Caco-2 (cell line): ENCODE data around the gene ITGAD. TPM values are rescaled to one million over a fixed set of nuclear protein-coding genes. Genes with fewer than 3 reads are reported as not detected.

Experiments used
- BruUV-seq: library from RNA; stranded (reverse); fragments of 400-500 nt; replicated peaks from 2 replicates; lab custom pipeline; 2021; lab: Mats Ljungman, UMichigan
- CTCF ChIA-PET: fragments of 300-600 bp; sonication (Branson Sonifier 250); formaldehyde crosslinking; loops from one replicate; lab custom pipeline; 2022; ENCODE audit warnings: antibody characterized with exemption; lab: Charles Lee
- POLR2A ChIA-PET: fragments of 300-600 bp; sonication (Branson Sonifier 250); formaldehyde crosslinking; loops from one replicate; lab custom pipeline; 2022; ENCODE audit warnings: antibody characterized with exemption; lab: Charles Lee
- DNase-seq, 2 experiments: peaks; one replicate each; pipeline versions ENCODE4 v3.0.0 to v3.0.0-alpha.2; 2020 to 2022
- H3K27me3 ChIP-seq: replicated peaks from 2 replicates; pipeline ENCODE4 v1.6.0; 2011; ENCODE audit warnings: low read length; ENCODE audit not compliant: control insufficient read depth, insufficient read depth
- H3K36me3 ChIP-seq: 2 replicates; pipeline ENCODE4 v1.5.1; 2011; ENCODE audit warnings: low read length; ENCODE audit not compliant: control insufficient read depth, insufficient read depth
- H3K4me1 ChIP-seq: fragments of 250-450 bp; sonication (Bioruptor Pico); 2 replicates; pipeline ENCODE4 v1.5.1; 2020; ENCODE audit warnings: mild to moderate bottlenecking
- H3K4me3 ChIP-seq: 2 replicates; pipeline ENCODE4 v1.5.1; 2011; ENCODE audit warnings: low read depth, mild to moderate bottlenecking, control low read depth, low read length
- H3K9me3 ChIP-seq: fragments of 250-450 bp; sonication (Bioruptor Pico); 2 replicates; pipeline ENCODE4 v1.5.1; 2020; ENCODE audit warnings: mild to moderate bottlenecking, moderate library complexity
- H3K27ac Mint-ChIP-seq: one replicate; pipeline ENCODE4 v1.8.0; 2022; ENCODE audit warnings: mixed read lengths; ENCODE audit not compliant: unreplicated experiment
- H3K27me3 Mint-ChIP-seq: one replicate; pipeline ENCODE4 v1.8.0; 2022; ENCODE audit warnings: mixed read lengths; ENCODE audit not compliant: insufficient read depth, unreplicated experiment
- H3K36me3 Mint-ChIP-seq: one replicate; pipeline ENCODE4 v1.8.0; 2022; ENCODE audit warnings: mild to moderate bottlenecking, mixed read lengths; ENCODE audit not compliant: insufficient read depth, unreplicated experiment
- H3K4me1 Mint-ChIP-seq: one replicate; pipeline ENCODE4 v1.8.0; 2022; ENCODE audit warnings: low read depth, mixed read lengths; ENCODE audit not compliant: unreplicated experiment
- H3K4me3 Mint-ChIP-seq: one replicate; pipeline ENCODE4 v1.8.0; 2022; ENCODE audit warnings: mild to moderate bottlenecking, moderate library complexity, mixed read lengths; ENCODE audit not compliant: unreplicated experiment
- H3K9me3 Mint-ChIP-seq: one replicate; pipeline ENCODE4 v1.8.0; 2022; ENCODE audit warnings: mixed read lengths; ENCODE audit not compliant: unreplicated experiment
- intact Hi-C: fragments of 100-400 bp; cut with micrococcal nuclease; formaldehyde crosslinking; loops from one replicate; pipeline ENCODE4 v1.10.0; 2022; ENCODE audit not compliant: unreplicated experiment
- total RNA-seq: library from RNA; stranded (reverse); gene quantifications from 2 replicates; pipeline ENCODE4 v1.2.3, GENCODE V29; 2022
- TF ChIP-seq, protein P1 (sequence below), 2 experiments: fragments of 200-600 bp in 1 of 2; IDR thresholded peaks; 1 replicate in 1 of 2; 2 replicates in 1 of 2; pipeline versions ENCODE4 v1.5.1 to v1.8.0; 2011 to 2022; ENCODE audit warnings: antibody characterized with exemption in 1 of 2, control low read depth in 1 of 2, inconsistent platforms in 1 of 2, low read depth in 1 of 2, low read length in 1 of 2, mild to moderate bottlenecking in 1 of 2, moderate library complexity in 1 of 2; ENCODE audit not compliant: insufficient read depth in 1 of 2, severe bottlenecking in 1 of 2, unreplicated experiment in 1 of 2

ITGAD gene
- total RNA-seq, 1 experiment from 2014 or later, result not detected

DNA sequence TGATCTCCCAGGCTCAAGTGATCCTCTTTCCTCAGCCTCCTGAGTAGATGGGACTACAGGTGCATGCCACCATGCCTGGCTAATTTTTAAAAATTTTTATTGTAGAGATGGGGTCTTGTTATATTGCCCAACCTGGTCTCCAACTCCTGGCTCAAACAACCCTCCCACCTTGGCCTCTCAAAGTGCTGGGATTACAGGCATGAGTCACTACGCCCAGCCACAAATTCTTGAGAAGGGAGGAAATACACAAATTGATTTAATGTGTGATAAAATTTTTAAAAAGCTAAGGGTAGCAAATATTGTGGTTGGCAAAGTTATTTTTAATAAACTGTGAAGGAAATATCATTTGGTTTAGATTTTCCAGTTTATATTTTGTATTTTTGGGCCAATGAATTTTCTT is 9.6 kb downstream of the ITGAD start:
- no peak for DNase-seq
- no peaks in the 10 kb centered on the region for H3K27me3 Mint-ChIP-seq
- H3K4me3 ChIP-seq, result no peak overlapping the region

DNA sequence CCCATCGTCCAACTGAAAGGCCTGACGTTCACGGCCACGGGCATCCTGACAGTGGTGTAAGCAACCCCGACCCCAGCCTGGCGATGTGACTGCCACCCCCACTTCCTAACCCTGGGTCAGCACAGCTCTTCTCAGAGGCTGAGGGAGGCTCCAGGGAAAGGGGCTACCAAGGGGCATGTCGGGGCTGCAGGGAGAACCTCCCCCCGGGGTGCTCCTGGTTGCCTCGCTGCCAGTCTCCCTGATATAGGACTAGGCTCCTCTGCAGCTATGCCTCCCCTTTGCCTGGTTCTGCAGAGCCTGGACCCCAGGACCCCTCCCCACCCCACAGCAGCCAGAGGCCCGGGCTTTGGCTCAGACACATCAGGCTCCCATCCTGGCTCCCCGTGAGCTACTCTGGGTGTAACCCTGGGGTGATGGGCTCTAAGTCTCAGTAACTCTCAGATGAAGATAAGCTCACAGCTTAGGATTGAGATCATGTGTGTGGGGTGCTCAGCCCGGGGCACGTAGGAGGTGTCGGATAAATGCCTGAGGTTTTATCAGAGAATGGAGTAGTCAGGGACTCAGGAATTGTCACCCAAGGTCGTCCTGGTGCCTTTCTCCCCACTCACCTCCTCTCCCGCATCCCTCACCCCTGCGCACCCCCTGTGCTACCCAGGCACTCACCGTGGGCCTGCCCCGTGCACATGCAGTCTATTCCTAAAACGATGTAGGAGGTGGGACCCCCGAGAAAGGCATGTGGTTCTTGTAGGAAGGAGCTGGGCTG is 10.6 kb downstream of the ITGAD start:
- TF ChIP-seq, protein P1, sequence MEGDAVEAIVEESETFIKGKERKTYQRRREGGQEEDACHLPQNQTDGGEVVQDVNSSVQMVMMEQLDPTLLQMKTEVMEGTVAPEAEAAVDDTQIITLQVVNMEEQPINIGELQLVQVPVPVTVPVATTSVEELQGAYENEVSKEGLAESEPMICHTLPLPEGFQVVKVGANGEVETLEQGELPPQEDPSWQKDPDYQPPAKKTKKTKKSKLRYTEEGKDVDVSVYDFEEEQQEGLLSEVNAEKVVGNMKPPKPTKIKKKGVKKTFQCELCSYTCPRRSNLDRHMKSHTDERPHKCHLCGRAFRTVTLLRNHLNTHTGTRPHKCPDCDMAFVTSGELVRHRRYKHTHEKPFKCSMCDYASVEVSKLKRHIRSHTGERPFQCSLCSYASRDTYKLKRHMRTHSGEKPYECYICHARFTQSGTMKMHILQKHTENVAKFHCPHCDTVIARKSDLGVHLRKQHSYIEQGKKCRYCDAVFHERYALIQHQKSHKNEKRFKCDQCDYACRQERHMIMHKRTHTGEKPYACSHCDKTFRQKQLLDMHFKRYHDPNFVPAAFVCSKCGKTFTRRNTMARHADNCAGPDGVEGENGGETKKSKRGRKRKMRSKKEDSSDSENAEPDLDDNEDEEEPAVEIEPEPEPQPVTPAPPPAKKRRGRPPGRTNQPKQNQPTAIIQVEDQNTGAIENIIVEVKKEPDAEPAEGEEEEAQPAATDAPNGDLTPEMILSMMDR (IDR thresholded peaks at IDR 0.05; ENCODE audit: insufficient read depth in 1 of 2, low read depth in 1 of 2, low read length in 1 of 2, severe bottlenecking in 1 of 2, unreplicated experiment in 1 of 2), result no peak
- POLR2A ChIA-PET, result no interaction called here
- DNase-seq, result no peak

More for the DNA sequence above, 9.6 kb downstream of the ITGAD start:
- no TSS peak for BruUV-seq
- ChIA-PET CTCF (no interaction called here), POLR2A (no interaction called here)
- TF ChIP-seq, protein P1 (IDR thresholded peaks at IDR 0.05; ENCODE audit: insufficient read depth in 1 of 2, low read depth in 1 of 2, low read length in 1 of 2, severe bottlenecking in 1 of 2, unreplicated experiment in 1 of 2), result no peak
- no peaks in the 10 kb centered on the region for H3K36me3 ChIP-seq
- Mint-ChIP-seq H3K36me3 (no peaks in the 10 kb centered on the region), H3K27ac (no peak overlapping the region), H3K4me1 (no peaks in the 10 kb centered on the region), H3K4me3 (no peak overlapping the region), H3K9me3 (peaks cover 10% of the 10 kb centered on the region)
- intact Hi-C loops, result no loop called here
- H3K9me3 ChIP-seq, result no peaks in the 10 kb centered on the region
- H3K27me3 ChIP-seq, result no peaks in the 10 kb centered on the region
- H3K4me1 ChIP-seq, result no peaks in the 10 kb centered on the region

DNA sequence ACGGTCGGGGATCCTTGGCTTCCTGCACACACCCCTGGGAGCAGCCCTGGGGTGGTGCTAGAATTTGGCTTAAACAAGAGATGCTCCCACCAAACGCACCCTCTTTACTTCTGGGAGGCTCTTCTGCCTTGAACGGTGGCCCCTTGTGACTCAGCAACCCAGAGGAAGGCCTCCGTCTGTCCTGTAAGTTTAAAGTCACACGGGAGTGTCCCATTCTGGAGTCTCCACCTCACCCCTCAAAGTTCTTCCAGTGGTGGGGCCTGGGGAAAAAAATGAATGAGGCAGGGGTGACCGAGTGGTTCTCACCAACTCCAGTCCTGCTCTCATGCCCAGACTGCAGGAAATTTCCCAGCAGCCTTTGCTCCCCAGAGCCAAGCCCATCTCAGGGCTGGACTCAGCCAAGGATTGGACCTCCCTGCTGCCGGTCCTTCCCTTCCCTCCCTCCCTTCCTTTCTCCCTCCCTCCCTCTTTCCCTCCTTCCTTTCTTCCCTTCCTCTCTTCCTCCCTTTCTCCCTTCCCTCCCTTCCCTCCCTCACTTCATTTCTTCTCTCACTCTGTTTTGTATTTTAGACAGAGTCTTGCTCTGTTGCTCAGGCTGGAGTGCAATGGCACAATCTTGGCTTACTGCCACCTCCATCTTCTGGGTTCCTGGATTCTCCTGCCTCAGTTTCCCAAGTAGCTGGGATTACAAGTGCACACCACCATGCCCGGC is 11.4 kb downstream of the ITGAD start:
- intact Hi-C loops, result no loop called here
- Mint-ChIP-seq H3K9me3 (peaks cover 4% of the 10 kb centered on the region), H3K36me3 (no peaks in the 10 kb centered on the region), H3K4me3 (no peak overlapping the region), H3K27ac (no peak overlapping the region), H3K27me3 (peaks cover 5% of the 10 kb centered on the region), H3K4me1 (no peaks in the 10 kb centered on the region)
- no peaks in the 10 kb centered on the region for H3K36me3 ChIP-seq
- TF ChIP-seq, protein P1 (IDR thresholded peaks at IDR 0.05; ENCODE audit: insufficient read depth in 1 of 2, low read depth in 1 of 2, low read length in 1 of 2, severe bottlenecking in 1 of 2, unreplicated experiment in 1 of 2), result no peak
- DNase-seq, result no peak
- H3K27me3 ChIP-seq, result no peaks in the 10 kb centered on the region
- no peaks in the 10 kb centered on the region for H3K9me3 ChIP-seq
- no peaks in the 10 kb centered on the region for H3K4me1 ChIP-seq
- BruUV-seq, result no TSS peak
- ChIA-PET CTCF (no interaction called here), POLR2A (no interaction called here)
- H3K4me3 ChIP-seq, result no peak overlapping the region

More for the DNA sequence above, 10.6 kb downstream of the ITGAD start:
- peaks cover 5% of the 10 kb centered on the region for H3K27me3 Mint-ChIP-seq
- no TSS peak for BruUV-seq
- H3K36me3 Mint-ChIP-seq, result no peaks in the 10 kb centered on the region
- H3K27me3 ChIP-seq, result no peaks in the 10 kb centered on the region
- CTCF ChIA-PET, result no interaction called here
- H3K4me1 ChIP-seq, result no peaks in the 10 kb centered on the region
- no peak overlapping the region for H3K27ac Mint-ChIP-seq
- no peaks in the 10 kb centered on the region for H3K9me3 ChIP-seq
- H3K4me3 Mint-ChIP-seq, result no peak overlapping the region
- no peak overlapping the region for H3K4me3 ChIP-seq
- no peaks in the 10 kb centered on the region for H3K4me1 Mint-ChIP-seq
- H3K36me3 ChIP-seq, result no peaks in the 10 kb centered on the region
- intact Hi-C loops, result no loop called here
- H3K9me3 Mint-ChIP-seq, result peaks cover 10% of the 10 kb centered on the region
